ENCODE results near the gene CASZ1.

CASZ1 gene

GRCh38 chr1:10625076-10625475 lies 171.4 kb downstream of the CASZ1 start:
- DNase-seq (ENCODE audit: low read depth): no peak
- no peak overlapping the region for H3K4me3 ChIP-seq (ENCODE audit: low read depth, low read length)

- DNase-seq (ENCODE audit: low read depth): no peak
- no peak overlapping the region for H3K4me3 ChIP-seq (ENCODE audit: low read depth, low read length)
Observed at GRCh38 chr1:10624256-10625050, 172.0 kb downstream of the CASZ1 start.

- no peak for DNase-seq (ENCODE audit: low read depth)
- no peak overlapping the region for H3K4me3 ChIP-seq (ENCODE audit: low read depth, low read length)
Observed at GRCh38 chr1:10623686-10624145, 172.7 kb downstream of the CASZ1 start.

DNA sequence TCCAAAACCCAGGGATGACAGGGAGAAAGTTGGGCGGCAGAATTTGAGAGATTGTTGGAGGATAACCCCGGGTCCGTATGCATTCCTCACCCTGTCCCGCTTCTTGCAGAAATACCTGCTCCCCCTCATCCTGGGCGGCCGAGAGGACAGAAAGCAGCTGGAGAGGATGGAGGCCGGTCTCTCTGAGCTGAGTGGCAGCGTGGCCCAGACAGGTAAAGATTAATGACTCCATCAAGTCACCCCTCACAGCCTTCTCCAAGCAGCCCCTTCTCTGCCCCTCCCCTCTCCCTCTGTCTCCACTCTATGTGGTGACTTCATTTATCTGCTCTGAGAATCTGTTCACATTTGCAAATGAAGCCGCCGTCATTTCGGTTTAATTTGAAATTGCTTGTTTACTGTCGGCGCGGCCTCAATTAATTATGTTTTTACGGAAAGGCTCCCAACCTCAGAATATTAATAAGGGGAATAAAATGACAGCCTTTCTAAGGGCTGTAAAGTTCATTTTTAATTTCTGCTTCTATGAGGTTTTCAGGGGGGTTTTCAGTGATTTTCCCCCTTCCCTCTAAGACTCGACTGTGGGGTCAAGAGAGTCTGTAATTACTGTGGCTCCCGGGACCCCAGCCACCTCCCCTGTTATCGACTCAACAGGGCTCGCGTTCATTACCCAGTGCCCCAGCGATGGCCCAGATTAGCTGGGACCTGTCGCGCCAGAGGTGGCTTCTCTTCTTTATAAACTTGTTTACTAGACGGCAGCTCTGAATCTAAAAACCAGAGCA lies 173.3 kb downstream of the CASZ1 start:
- no peak overlapping the region for H3K4me3 ChIP-seq (ENCODE audit: low read depth, low read length)
- no peak for DNase-seq (ENCODE audit: low read depth)

GRCh38 chr1:10621906-10622305 lies 174.5 kb downstream of the CASZ1 start:
- H3K4me3 ChIP-seq (ENCODE audit: low read depth, low read length): no peak overlapping the region
- no peak for DNase-seq (ENCODE audit: low read depth)

DNA sequence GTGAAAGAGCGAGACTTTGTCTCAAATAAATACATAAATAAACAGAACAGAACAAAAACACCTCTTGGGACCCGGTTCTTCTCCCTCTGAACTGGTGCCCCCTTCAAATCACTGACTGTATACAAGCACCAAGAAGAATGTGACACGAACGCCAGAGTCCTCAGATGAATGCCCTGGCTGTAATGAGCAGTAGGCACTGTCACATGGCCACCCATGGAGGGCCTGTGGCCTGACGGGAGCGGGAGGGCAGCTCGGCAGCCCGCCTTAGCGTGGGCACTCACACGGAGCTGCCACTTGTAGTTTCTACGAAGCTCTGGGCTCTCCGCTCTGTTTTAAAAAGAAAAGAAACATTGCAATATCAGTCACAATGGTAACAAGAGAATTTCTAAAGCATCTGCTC lies 175.7 kb downstream of the CASZ1 start:
- H3K4me3 ChIP-seq (ENCODE audit: low read depth, low read length): no peak overlapping the region
- DNase-seq (ENCODE audit: low read depth): no peak

GRCh38 chr1:10617931-10618885 lies 178.2 kb downstream of the CASZ1 start:
- no peak for DNase-seq (ENCODE audit: low read depth)
- H3K4me3 ChIP-seq (ENCODE audit: low read depth, low read length): no peak overlapping the region

- DNase-seq (ENCODE audit: low read depth): no peak
- no peak overlapping the region for H3K4me3 ChIP-seq (ENCODE audit: low read depth, low read length)
Observed at GRCh38 chr1:10617318-10617717, 179.1 kb downstream of the CASZ1 start.

DNA sequence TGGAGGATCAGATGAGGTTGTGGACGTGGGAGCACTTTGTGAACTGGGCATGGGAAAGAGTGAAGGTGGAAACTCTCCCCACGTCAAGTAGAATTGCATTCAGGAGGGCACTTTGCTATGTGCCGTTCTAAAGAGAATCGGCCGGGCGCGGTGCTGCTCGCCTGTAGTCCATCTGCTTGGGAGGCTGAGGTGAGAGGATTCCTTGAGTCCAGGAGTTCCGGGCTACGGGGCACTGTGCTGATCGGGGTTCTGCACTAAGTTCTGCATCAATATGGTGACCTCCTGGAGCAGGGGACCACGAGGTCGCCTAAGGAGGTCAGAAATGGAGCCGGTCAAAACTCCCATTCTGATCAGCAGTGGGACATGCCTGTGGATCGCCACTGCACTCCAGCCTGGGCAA lies 179.8 kb downstream of the CASZ1 start:
- no peak overlapping the region for H3K4me3 ChIP-seq (ENCODE audit: low read depth, low read length)
- no peak for DNase-seq (ENCODE audit: low read depth)

DNA sequence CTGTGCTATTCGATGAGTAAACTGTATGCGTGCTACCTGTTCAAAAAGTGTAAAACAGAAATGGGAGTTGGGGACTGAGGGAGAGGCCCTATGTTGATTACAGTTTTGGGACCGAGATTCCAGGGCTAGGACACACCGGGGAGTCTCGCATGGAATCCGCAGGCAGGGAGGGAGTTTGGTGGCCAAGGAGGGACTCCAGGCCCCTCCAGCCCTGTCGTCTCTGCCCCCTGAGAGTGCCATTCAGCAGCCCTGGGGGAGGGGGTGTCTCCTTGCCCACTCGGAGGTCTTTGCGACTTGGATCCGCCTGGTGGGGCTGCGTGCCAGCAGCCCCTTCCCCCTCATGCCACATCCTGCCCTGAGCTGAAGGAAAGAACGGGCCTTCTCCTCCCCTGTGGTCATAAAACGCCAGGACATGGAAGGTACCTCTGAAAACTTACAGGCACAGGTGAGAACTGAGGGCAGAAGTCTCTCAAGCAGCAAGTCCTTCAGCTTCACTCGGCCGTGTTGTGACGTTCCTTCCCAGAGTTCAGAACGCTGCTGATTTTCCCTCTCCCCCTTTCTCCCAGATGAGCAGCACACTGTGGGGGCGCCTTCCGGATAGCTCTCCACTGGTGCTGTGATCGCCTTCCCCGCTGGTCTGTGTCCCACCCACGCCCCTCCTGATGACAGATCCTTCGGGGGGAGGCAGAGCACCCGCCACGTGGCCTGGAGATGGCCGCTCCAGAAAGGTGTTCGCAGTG lies 180.3 kb downstream of the CASZ1 start:
- no peak overlapping the region for H3K4me3 ChIP-seq (ENCODE audit: low read depth, low read length)
- no peak for DNase-seq (ENCODE audit: low read depth)

- H3K4me3 ChIP-seq (ENCODE audit: low read depth, low read length): no peak overlapping the region
- DNase-seq (ENCODE audit: low read depth): no peak
Observed at GRCh38 chr1:10615332-10615731, 181.1 kb downstream of the CASZ1 start.

DNA sequence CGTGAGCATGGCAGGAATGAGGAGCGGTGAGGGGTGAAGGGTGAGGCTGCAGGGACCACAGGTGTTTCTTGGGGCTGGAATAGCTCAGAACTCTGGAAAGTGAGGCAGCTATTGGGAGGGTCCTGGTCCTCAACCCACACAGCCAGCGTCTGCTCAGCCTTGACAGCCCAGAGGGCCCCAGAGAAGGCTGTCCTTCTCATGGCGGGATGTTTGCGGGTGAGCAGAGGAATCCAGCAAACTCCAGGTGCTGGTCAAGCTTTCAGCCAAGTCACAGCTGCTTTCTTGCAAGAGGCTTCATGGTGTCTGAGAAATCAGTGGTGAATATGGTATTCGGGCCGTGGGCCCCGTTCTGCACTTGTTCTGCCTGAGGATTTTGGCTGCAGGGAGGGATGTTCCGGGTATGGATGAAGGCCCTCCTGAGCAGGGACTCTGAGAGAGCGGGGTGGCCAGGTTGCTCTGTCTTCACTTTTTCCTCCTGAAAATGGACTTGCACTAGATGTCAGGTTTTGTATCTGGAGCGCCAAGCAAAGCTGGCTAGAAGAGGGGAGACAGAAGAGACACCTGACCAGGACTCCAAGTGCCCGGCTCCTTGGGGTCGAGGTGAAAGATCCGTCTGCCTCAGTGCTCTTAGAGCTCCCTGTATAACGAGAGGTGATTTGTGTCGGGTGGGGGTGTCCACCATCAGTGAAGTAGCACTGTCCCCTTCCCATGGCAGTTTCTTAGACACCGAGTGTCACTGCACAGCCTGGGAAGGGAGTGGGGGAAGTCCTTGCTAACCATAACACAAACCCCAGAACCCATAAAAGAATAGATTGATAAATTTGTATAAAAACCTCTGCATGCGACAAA lies 181.8 kb downstream of the CASZ1 start:
- H3K4me3 ChIP-seq (ENCODE audit: low read depth, low read length): no peak overlapping the region
- no peak for DNase-seq (ENCODE audit: low read depth)

DNA sequence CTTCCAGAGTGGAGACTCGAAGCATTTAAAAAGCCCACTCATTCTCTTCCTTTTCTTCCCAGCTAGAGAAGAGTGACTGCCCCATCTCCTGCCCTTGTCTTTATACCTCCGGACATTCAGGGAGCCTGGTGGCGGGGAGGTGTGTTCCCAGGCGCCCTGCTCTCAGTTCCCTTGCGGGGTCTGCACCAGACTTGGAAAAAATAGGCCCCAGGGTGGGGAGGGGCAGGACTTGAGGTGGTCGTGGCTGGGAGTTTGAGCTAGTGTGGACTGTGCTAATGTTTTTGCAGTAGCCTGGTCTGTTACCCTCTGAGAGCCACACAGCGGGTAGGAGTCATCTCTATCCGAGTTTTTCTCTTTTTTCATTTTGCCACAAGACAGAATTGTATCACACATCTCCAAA lies 182.6 kb downstream of the CASZ1 start:
- no peak overlapping the region for H3K4me3 ChIP-seq (ENCODE audit: low read depth, low read length)

GRCh38 chr1:10613340-10613739 lies 183.1 kb downstream of the CASZ1 start:
- no peak overlapping the region for H3K4me3 ChIP-seq (ENCODE audit: low read depth, low read length)
- DNase-seq (ENCODE audit: low read depth): no peak

More for the DNA sequence above, 182.6 kb downstream of the CASZ1 start:
- DNase-seq (ENCODE audit: low read depth): no peak

- DNase-seq (ENCODE audit: low read depth): no peak
- H3K4me3 ChIP-seq (ENCODE audit: low read depth, low read length): no peak overlapping the region
Observed at GRCh38 chr1:10612436-10613160, 183.8 kb downstream of the CASZ1 start.

- DNase-seq (ENCODE audit: low read depth): no peak
- H3K4me3 ChIP-seq (ENCODE audit: low read depth, low read length): no peak overlapping the region
Observed at GRCh38 chr1:10610901-10611600, 185.4 kb downstream of the CASZ1 start.

DNA sequence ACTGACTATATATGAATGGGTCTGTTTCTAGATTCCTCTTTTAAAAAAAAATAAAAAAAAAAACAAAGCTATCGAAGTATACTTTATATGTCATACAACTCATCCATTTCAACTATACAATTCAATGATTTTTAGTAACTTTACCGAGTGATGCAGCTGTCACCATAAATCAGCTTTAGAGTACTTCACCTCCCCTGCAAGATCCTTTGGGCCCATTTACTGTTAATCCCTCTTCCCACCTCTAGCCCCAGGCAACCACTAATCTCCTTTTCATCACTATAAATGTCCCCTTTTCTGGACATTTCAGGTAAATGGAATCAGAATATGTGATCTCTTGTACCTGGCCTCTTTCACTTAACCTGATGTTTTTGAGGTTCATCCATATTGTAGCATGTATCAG lies 187.8 kb downstream of the CASZ1 start:
- no peak overlapping the region for H3K4me3 ChIP-seq (ENCODE audit: low read depth, low read length)
- no peak for DNase-seq (ENCODE audit: low read depth)
